ENCODE data around the gene NUDCD3. TPM values are rescaled to one million over a fixed set of nuclear protein-coding genes. Genes with fewer than 3 reads are reported as not detected.

The NUDCD3 gene
- total RNA-seq, 1 experiment from 2014 or later = 82.3 TPM

- H3F3A ChIP-seq (ENCODE audit: low read length, unreplicated experiment) = no peaks in the 10 kb centered on the region
- H3K9me2 ChIP-seq (replicated peaks; ENCODE audit: low read length) = no peaks in the 10 kb centered on the region
- H3K36me3 ChIP-seq (ENCODE audit: low read depth, low read length) = no peaks in the 10 kb centered on the region
- H3K9ac ChIP-seq (ENCODE audit: low read length) = no peak overlapping the region
- no peak overlapping the region for H2AFZ ChIP-seq (ENCODE audit: low read length)
- H4K20me1 ChIP-seq (ENCODE audit: low read length) = no peaks in the 10 kb centered on the region
- intact Hi-C loops (cut with micrococcal nuclease) = no loop called here
- no TSS peak for BruUV-seq (replicated peaks)
- H3K4me3 ChIP-seq (ENCODE audit: low read length) = no peak overlapping the region
- ChIA-PET CTCF (no interaction called here), POLR2A (ENCODE audit: unreplicated experiment) (no interaction called here)
- H3K9me3 ChIP-seq (ENCODE audit: low read length) = no peaks in the 10 kb centered on the region
- no peak overlapping the region for H3K4me2 ChIP-seq (ENCODE audit: low read length)
- H3K27ac ChIP-seq (ENCODE audit: low read length) = no peak overlapping the region
- no peaks in the 10 kb centered on the region for H3K4me1 ChIP-seq (ENCODE audit: insufficient read depth, low read length)
- ATAC-seq (no peak), DNase-seq (no peak)
- no peaks in the 10 kb centered on the region for H3K79me2 ChIP-seq (ENCODE audit: low read length)
- no peak for TF ChIP-seq CTCF (conservative IDR thresholded peaks at IDR 0.05; ENCODE audit: low read depth, low read length)
- TF ChIP-seq EZH2 (IDR thresholded peaks at IDR 0.05; ENCODE audit: low read length, unreplicated experiment) = no peak
- no peak for TF ChIP-seq EZH2phosphoT487 (IDR thresholded peaks at IDR 0.05; ENCODE audit: borderline replicate concordance, low read length)
- no peaks in the 10 kb centered on the region for H3K27me3 ChIP-seq (ENCODE audit: low read length)
Measured at GRCh38 chr7:44511863-44512468, 21.5 kb upstream of the NUDCD3 start.

- Histone ChIP-seq H4K20me1 (ENCODE audit: low read length) (no peaks in the 10 kb centered on the region), H3K9me2 (replicated peaks; ENCODE audit: low read length) (no peaks in the 10 kb centered on the region), H3K4me1 (ENCODE audit: insufficient read depth, low read length) (no peaks in the 10 kb centered on the region), H2AFZ (ENCODE audit: low read length) (no peak overlapping the region), H3K79me2 (ENCODE audit: low read length) (no peaks in the 10 kb centered on the region), H3K9me3 (ENCODE audit: low read length) (no peaks in the 10 kb centered on the region), H3F3A (ENCODE audit: low read length, unreplicated experiment) (no peaks in the 10 kb centered on the region), H3K27me3 (ENCODE audit: low read length) (no peaks in the 10 kb centered on the region), H3K4me3 (ENCODE audit: low read length) (no peak overlapping the region), H3K9ac (ENCODE audit: low read length) (no peak overlapping the region), H3K27ac (ENCODE audit: low read length) (no peak overlapping the region), H3K4me2 (ENCODE audit: low read length) (no peak overlapping the region), H3K36me3 (ENCODE audit: low read depth, low read length) (no peaks in the 10 kb centered on the region)
- DNase-seq = no peak
- ChIA-PET CTCF (no interaction called here), POLR2A (ENCODE audit: unreplicated experiment) (interaction anchor here (0.6 kb wide), 1 partner anchor 927 kb away, joined by 5 read pairs; no protein-coding TSS in a partner anchor)
- no peak for ATAC-seq
- TF ChIP-seq EZH2phosphoT487 (IDR thresholded peaks at IDR 0.05; ENCODE audit: borderline replicate concordance, low read length) (no peak), EZH2 (IDR thresholded peaks at IDR 0.05; ENCODE audit: low read length, unreplicated experiment) (no peak), CTCF (conservative IDR thresholded peaks at IDR 0.05; ENCODE audit: low read depth, low read length) (no peak)
- no TSS peak for BruUV-seq (replicated peaks)
- intact Hi-C loops (cut with micrococcal nuclease) = no loop called here
Measured at GRCh38 chr7:44511236-44511635, 20.8 kb upstream of the NUDCD3 start.

- BruUV-seq (replicated peaks) = no TSS peak
Measured at GRCh38 chr7:44508328-44509030, 18.0 kb upstream of the NUDCD3 start.

More at GRCh38 chr7:44508328-44509030, 18.0 kb upstream of the NUDCD3 start:
- DNase-seq (no peak), ATAC-seq (no peak)
- H3K4me2 ChIP-seq (ENCODE audit: low read length) = no peak overlapping the region
- no peaks in the 10 kb centered on the region for H3K9me2 ChIP-seq (replicated peaks; ENCODE audit: low read length)
- no peaks in the 10 kb centered on the region for H4K20me1 ChIP-seq (ENCODE audit: low read length)
- no peaks in the 10 kb centered on the region for H3K79me2 ChIP-seq (ENCODE audit: low read length)
- H3K9ac ChIP-seq (ENCODE audit: low read length) = no peak overlapping the region
- H3K9me3 ChIP-seq (ENCODE audit: low read length) = no peaks in the 10 kb centered on the region
- no peak overlapping the region for H2AFZ ChIP-seq (ENCODE audit: low read length)
- ChIA-PET CTCF (no interaction called here), POLR2A (ENCODE audit: unreplicated experiment) (no interaction called here)
- no peaks in the 10 kb centered on the region for H3K4me1 ChIP-seq (ENCODE audit: insufficient read depth, low read length)
- no peaks in the 10 kb centered on the region for H3K27me3 ChIP-seq (ENCODE audit: low read length)
- no peaks in the 10 kb centered on the region for H3F3A ChIP-seq (ENCODE audit: low read length, unreplicated experiment)
- H3K36me3 ChIP-seq (ENCODE audit: low read depth, low read length) = no peaks in the 10 kb centered on the region
- no peak overlapping the region for H3K27ac ChIP-seq (ENCODE audit: low read length)
- TF ChIP-seq EZH2phosphoT487 (IDR thresholded peaks at IDR 0.05; ENCODE audit: borderline replicate concordance, low read length) (no peak), EZH2 (IDR thresholded peaks at IDR 0.05; ENCODE audit: low read length, unreplicated experiment) (no peak), CTCF (conservative IDR thresholded peaks at IDR 0.05; ENCODE audit: low read depth, low read length) (no peak)
- intact Hi-C loops (cut with micrococcal nuclease) = no loop called here
- no peak overlapping the region for H3K4me3 ChIP-seq (ENCODE audit: low read length)

Measured in PC-3 (cell line).